ENCODE measurements around the gene POLR3B. TPM values are rescaled to one million over a fixed set of nuclear protein-coding genes. Genes with fewer than 3 reads are reported as not detected.
A peak's percentile ranks its signal among the peaks of the same experiment; 100 is the strongest.
"Not testable (repeated sequence)": the region's sequence is repeated elsewhere in the genome, so short reads cannot be mapped to it uniquely, and the experiment has no call there.

POLR3B gene
- 11.4 and 13.8 TPM in 2 replicates for total RNA-seq
- 5.0 TPM for polyA plus RNA-seq (2012)

- DNase-seq (ENCODE audit: low read depth) = peak; percentile 96
These were observed at the start of gene POLR3B for GRCh38 chr12:106357549-106358395. POLR3B (plus strand) TSS chr12:106357748; CDS start chr12:106357880, 132 bp downstream.

- no peak for DNase-seq (ENCODE audit: low read depth)
These were observed 49.4 kb upstream of the POLR3B start for GRCh38 chr12:106308121-106308520.

DNA sequence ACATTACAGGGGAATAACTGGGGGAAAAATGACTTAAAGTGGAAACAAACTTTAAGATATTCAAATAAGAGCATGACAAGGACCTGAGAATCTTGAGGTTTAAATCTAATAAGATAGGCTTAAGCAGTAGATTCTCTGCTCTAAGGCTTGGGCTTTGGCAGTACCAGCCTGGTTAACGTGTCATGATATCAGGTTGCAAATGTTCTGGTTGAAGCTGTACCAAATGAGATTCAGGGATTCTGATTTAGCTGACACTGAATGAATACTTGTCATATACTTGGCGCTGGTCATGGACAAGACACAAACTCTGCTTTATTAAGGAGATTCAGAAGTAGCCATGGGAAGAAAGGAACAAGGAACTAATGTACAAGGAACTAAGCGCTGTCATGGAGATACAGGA, 48.9 kb upstream of the POLR3B start:
- no peak for DNase-seq (ENCODE audit: low read depth)

DNA sequence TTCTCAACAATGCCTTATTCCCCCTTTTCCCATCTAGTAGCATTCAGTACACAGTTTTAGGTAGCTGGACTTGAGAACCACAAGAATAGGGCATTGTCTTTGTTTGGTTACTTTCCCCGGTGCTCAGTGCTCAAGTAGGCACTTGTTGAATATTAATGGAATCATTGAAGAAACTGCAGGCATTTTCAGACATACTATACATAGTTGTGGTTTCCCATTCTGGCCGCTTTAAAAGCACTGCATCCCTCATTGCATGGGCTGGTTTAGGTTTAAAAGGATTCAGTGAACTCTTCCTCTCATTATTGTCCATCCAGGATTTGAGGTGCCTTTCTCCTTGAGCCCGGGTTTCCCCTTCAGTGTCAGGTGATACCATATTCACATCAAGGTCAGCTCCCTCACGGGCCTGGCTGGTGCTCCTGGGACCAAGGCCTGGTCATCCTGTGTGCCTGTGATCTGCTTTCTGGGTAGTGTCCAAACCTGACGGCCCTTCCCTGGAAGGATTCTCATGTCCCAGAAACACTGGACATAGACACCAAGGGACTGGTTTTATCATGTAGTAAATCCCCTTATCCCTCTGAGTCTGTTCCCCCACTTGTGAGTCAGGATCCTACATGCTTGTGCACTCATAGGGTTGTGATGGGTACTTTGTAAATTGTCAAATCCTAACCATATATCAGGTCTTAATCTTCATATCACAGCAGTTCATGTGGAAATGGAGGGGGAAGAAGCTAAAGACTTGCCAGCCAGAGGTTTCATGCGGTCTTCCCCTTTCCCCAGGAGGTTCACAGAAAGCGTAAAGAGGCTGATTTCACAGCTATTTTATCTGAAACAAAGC, 47.7 kb upstream of the POLR3B start:
- DNase-seq (ENCODE audit: low read depth) = peak; percentile 36

GRCh38 chr12:106310687-106311086, 46.9 kb upstream of the POLR3B start:
- no peak for DNase-seq (ENCODE audit: low read depth)

GRCh38 chr12:106311139-106311538, 46.4 kb upstream of the POLR3B start:
- DNase-seq (ENCODE audit: low read depth) = no peak

DNA sequence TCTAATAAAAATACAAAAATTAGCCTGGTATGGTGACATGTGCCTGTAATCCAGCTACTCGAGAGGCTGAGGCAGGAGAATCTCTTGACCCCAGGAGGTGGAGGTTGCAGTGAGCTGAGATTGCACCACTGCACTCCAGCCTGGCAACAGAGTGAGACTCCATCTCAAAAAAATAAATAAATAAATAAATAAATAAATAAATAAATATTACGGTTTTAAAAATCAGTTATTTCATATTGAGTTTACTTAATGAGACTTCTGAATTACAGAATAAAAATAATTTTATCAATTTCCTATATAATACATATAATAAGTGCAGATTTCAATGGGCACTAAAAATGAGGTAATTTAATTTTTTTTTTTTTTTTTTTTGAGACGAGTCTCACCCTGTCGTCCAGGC, 44.1 kb upstream of the POLR3B start:
- DNase-seq (ENCODE audit: low read depth) = not testable (repeated sequence)

DNA sequence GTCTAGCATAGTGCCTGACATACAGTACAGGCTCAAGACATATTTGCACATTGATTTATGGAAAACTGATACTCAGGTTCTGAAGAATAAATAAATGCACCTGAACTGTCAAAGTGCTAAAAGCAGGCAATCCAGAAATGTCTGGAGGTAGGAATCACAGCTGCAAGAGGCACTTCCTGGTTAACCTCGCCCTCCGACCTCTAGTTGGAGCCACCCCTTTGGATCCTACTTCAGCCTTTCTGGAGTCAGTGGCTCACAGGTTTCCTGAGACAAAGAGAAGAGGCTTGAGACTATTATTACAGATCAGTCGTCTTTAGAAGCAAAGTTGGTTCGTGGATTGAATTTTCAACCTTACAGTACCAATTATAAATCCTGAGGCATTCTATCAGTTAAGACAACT, 42.0 kb upstream of the POLR3B start:
- no peak for DNase-seq (ENCODE audit: low read depth)

- DNase-seq (ENCODE audit: low read depth) = no peak
These were observed 40.0 kb upstream of the POLR3B start for GRCh38 chr12:106317406-106318082.

GRCh38 chr12:106321139-106321850, 36.3 kb upstream of the POLR3B start:
- peak; percentile 40 for DNase-seq (ENCODE audit: low read depth)

DNA sequence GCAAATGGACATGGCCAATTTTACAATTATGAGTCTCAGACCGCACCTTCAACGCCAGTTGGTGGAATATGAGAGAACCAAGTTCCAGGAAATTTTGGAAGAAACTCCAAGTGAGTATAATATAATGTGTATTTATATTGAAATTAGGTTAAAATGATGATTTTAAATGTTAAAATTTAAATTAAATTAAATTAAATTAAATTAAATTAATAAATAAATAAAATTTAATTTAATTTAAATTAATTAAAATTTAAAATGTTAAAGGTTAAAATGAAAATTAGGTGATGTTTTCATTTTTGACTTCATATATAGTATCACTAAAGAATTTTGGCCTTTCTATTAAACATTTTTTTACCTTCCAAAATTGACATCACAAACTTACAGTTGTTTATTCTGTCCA, 34.0 kb upstream of the POLR3B start:
- no peak for DNase-seq (ENCODE audit: low read depth)

- DNase-seq (ENCODE audit: low read depth) = no peak
These were observed 30.2 kb upstream of the POLR3B start for GRCh38 chr12:106327309-106327869.

- no peak for DNase-seq (ENCODE audit: low read depth)
These were observed 28.8 kb upstream of the POLR3B start for GRCh38 chr12:106328735-106329134.

- DNase-seq (ENCODE audit: low read depth) = no peak
These were observed 28.1 kb upstream of the POLR3B start for GRCh38 chr12:106329231-106329982.

- no peak for DNase-seq (ENCODE audit: low read depth)
These were observed 25.9 kb upstream of the POLR3B start for GRCh38 chr12:106331599-106331998.

DNA sequence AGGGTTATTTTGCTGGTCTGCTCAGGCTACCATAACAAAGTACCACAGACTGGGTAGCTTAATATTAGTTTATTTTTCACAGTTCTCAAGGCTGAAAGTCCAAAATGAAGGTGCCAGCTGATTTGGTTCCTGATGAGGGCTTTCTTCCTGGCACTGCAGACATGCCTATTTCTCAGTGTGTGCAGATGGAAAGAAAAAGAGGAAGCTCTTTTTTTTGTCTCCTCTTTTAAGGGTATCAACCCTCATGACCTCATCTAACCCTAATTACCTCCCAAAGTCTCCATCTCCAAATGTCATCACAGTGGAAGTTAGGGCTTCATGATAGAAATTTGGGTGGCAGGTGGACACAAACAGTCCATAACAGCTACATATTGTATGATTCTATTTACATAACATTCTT, 25.0 kb upstream of the POLR3B start:
- DNase-seq (ENCODE audit: low read depth) = no peak

- DNase-seq (ENCODE audit: low read depth) = no peak
These were observed 24.5 kb upstream of the POLR3B start for GRCh38 chr12:106333010-106333409.

- no peak for DNase-seq (ENCODE audit: low read depth)
These were observed 23.8 kb upstream of the POLR3B start for GRCh38 chr12:106333756-106334155.

DNA sequence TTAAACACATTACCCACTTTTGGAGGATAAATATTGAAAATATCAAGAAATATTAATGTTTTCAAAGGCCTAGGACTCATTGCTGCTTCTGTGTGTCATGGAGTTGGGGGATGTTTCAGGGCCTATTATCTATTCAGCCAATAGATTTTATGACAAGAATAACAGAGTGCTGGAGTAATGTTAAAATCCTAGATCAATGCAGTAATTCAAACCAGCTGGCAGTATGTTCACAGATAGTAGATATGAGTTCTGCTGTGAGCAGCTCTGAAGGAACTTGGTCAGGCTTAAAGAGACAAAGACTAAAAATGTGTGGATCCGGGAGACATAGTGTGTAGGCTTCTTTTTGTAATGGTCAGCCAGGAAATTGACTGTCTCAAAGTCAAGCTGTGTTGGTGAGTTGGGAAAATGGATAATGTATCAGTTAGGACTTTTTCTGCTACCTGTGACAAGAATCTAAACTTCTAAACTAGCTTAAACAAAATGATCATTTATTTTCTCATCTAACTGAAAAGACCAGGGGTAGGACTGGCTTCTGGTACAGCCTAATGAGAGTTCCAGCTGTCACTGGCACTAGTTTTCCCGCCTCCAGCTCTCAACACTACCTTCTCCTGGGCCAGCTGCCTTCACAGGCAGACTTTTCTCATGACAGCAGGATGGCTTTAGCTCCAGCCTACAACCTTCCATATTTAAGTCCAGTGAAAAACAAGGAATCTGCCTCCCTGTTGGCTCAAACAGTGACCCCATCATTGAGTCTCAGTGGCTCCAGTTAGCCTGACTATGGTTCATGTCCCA, 16.3 kb upstream of the POLR3B start:
- peak; percentile 20 for DNase-seq (ENCODE audit: low read depth)
